ENCODE data around the gene SGPP1.
A peak's percentile ranks its signal among the peaks of the same experiment; 100 is the strongest.

SGPP1 gene

GRCh38 chr14:63727736-63728728 lies at the start of gene SGPP1 (continued):
- TF ChIP-seq, protein P1, sequence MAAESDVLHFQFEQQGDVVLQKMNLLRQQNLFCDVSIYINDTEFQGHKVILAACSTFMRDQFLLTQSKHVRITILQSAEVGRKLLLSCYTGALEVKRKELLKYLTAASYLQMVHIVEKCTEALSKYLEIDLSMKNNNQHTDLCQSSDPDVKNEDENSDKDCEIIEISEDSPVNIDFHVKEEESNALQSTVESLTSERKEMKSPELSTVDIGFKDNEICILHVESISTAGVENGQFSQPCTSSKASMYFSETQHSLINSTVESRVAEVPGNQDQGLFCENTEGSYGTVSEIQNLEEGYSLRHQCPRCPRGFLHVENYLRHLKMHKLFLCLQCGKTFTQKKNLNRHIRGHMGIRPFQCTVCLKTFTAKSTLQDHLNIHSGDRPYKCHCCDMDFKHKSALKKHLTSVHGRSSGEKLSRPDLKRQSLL (tag by site-specific recombination; IDR thresholded peaks at IDR 0.05): no peak
- TF ChIP-seq, protein P2, sequence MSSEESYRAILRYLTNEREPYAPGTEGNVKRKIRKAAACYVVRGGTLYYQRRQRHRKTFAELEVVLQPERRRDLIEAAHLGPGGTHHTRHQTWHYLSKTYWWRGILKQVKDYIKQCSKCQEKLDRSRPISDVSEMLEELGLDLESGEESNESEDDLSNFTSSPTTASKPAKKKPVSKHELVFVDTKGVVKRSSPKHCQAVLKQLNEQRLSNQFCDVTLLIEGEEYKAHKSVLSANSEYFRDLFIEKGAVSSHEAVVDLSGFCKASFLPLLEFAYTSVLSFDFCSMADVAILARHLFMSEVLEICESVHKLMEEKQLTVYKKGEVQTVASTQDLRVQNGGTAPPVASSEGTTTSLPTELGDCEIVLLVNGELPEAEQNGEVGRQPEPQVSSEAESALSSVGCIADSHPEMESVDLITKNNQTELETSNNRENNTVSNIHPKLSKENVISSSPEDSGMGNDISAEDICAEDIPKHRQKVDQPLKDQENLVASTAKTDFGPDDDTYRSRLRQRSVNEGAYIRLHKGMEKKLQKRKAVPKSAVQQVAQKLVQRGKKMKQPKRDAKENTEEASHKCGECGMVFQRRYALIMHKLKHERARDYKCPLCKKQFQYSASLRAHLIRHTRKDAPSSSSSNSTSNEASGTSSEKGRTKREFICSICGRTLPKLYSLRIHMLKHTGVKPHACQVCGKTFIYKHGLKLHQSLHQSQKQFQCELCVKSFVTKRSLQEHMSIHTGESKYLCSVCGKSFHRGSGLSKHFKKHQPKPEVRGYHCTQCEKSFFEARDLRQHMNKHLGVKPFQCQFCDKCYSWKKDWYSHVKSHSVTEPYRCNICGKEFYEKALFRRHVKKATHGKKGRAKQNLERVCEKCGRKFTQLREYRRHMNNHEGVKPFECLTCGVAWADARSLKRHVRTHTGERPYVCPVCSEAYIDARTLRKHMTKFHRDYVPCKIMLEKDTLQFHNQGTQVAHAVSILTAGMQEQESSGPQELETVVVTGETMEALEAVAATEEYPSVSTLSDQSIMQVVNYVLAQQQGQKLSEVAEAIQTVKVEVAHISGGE (tag by site-specific recombination; conservative IDR thresholded peaks at IDR 0.05; ENCODE audit: low read depth): peak; percentile 50
- TF ChIP-seq ZNF157 (tag by site-specific recombination; IDR thresholded peaks at IDR 0.05) (no peak), ZNF837 (tag by site-specific recombination; IDR thresholded peaks at IDR 0.05) (no peak), ZNF510 (tag by site-specific recombination; IDR thresholded peaks at IDR 0.05; ENCODE audit: insufficient replicate concordance) (no peak), ZNF549 (tag by site-specific recombination; IDR thresholded peaks at IDR 0.05) (no peak), ATF2 (tag by site-specific recombination; IDR thresholded peaks at IDR 0.05; ENCODE audit: low read depth) (no peak), ZNF202 (tag by site-specific recombination; IDR thresholded peaks at IDR 0.05; ENCODE audit: borderline replicate concordance) (no peak), ZBTB20 (tag by site-specific recombination; IDR thresholded peaks at IDR 0.05) (peak; percentile 49; the same call in 1 of the 2 replicates), ZNF792 (tag by site-specific recombination; IDR thresholded peaks at IDR 0.05) (no peak), SCRT2 (tag by site-specific recombination; IDR thresholded peaks at IDR 0.05) (peak; percentile 11; the same call in 1 of the 2 replicates), ZNF146 (tag by site-specific recombination; IDR thresholded peaks at IDR 0.05) (no peak)
- TF ChIP-seq, protein P3, sequence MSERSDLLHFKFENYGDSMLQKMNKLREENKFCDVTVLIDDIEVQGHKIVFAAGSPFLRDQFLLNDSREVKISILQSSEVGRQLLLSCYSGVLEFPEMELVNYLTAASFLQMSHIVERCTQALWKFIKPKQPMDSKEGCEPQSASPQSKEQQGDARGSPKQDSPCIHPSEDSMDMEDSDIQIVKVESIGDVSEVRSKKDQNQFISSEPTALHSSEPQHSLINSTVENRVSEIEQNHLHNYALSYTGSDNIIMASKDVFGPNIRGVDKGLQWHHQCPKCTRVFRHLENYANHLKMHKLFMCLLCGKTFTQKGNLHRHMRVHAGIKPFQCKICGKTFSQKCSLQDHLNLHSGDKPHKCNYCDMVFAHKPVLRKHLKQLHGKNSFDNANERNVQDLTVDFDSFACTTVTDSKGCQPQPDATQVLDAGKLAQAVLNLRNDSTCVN (tag by site-specific recombination; optimal IDR thresholded peaks at IDR 0.05): peak; percentile 90

- Histone ChIP-seq H3K4me3 (ENCODE audit: low read depth, low read length) (no peak overlapping the region), H3K4me1 (ENCODE audit: control insufficient read depth, insufficient read depth, low read length) (no peaks in the 10 kb centered on the region; the same call in 1 of the 2 replicates), H3K9me3 (ENCODE audit: control insufficient read depth, insufficient read depth, low read depth, low read length) (no peaks in the 10 kb centered on the region), H3K27ac (ENCODE audit: extremely low read depth, low read depth, low read length) (no peak overlapping the region), H3K36me3 (ENCODE audit: control insufficient read depth in 2 of 2, insufficient read depth in 1 of 2, low read length in 2 of 2) (no peaks in the 10 kb centered on the region)
- POLR2A ChIA-PET: interaction anchor here (0.6 kb wide), 1 partner anchor 1182 kb away, joined by 3 read pairs; no protein-coding TSS in a partner anchor
- CTCF ChIA-PET: interaction anchor here (0.5 kb wide), 1 partner anchor 431 kb away, joined by 3 read pairs; no protein-coding TSS in a partner anchor
- TF ChIP-seq KLF9 (tag by site-specific recombination; IDR thresholded peaks at IDR 0.05; ENCODE audit: low read depth): no peak
- no peak for TF ChIP-seq ZNF571 (tag by site-specific recombination; IDR thresholded peaks at IDR 0.05)
- TF ChIP-seq ZNF501 (tag by site-specific recombination; IDR thresholded peaks at IDR 0.05): no peak
- peak; percentile 43 for TF ChIP-seq PRDM6 (tag by site-specific recombination; IDR thresholded peaks at IDR 0.05)
- TF ChIP-seq OSR2 (tag by site-specific recombination; IDR thresholded peaks at IDR 0.05): peak; percentile 50; the same call in 1 of the 2 replicates
- no peak for TF ChIP-seq ZNF544 (tag by site-specific recombination; IDR thresholded peaks at IDR 0.05)
- TF ChIP-seq ZNF280D (tag by site-specific recombination; IDR thresholded peaks at IDR 0.05): no peak
- TF ChIP-seq ZNF292 (tag by site-specific recombination; IDR thresholded peaks at IDR 0.05; ENCODE audit: borderline replicate concordance, low read depth): no peak
Observed at GRCh38 chr14:63777024-63777423, 49.2 kb upstream of the SGPP1 start.

Data from HEK293 (cell line).